ENCODE data around the gene GRIN2D. TPM values are rescaled to one million over a fixed set of nuclear protein-coding genes. Genes with fewer than 3 reads are reported as not detected.
A peak's percentile ranks its signal among the peaks of the same experiment; 100 is the strongest.

Gene GRIN2D
- total RNA-seq, 2 donors from 2014 or later, result 0.73 to 1.8 TPM

- Histone ChIP-seq H3K9me3 (no peaks in the 10 kb centered on the region), H3K36me3 (no peaks in the 10 kb centered on the region), H3K4me3 (peak overlapping the region in 1 of 2 donors; percentile 7), H3K4me1 (replicated peaks) (no peaks in the 10 kb centered on the region), H3K27me3 (replicated peaks; ENCODE audit: insufficient read depth) (peaks cover 2% of the 10 kb centered on the region), H3K27ac (no peak overlapping the region)
- WGBS, result 4% methylated on average over 38 of the region's 38 CpGs
- TF ChIP-seq POLR2A (IDR thresholded peaks at IDR 0.05) (no peak), POLR2AphosphoS5 (IDR thresholded peaks at IDR 0.05) (no peak)
- TF ChIP-seq, protein P1, sequence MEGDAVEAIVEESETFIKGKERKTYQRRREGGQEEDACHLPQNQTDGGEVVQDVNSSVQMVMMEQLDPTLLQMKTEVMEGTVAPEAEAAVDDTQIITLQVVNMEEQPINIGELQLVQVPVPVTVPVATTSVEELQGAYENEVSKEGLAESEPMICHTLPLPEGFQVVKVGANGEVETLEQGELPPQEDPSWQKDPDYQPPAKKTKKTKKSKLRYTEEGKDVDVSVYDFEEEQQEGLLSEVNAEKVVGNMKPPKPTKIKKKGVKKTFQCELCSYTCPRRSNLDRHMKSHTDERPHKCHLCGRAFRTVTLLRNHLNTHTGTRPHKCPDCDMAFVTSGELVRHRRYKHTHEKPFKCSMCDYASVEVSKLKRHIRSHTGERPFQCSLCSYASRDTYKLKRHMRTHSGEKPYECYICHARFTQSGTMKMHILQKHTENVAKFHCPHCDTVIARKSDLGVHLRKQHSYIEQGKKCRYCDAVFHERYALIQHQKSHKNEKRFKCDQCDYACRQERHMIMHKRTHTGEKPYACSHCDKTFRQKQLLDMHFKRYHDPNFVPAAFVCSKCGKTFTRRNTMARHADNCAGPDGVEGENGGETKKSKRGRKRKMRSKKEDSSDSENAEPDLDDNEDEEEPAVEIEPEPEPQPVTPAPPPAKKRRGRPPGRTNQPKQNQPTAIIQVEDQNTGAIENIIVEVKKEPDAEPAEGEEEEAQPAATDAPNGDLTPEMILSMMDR (IDR thresholded peaks at IDR 0.05), result no peak
- intact Hi-C loops (cut with DNase I), result no loop called here
- no peak for DNase-seq (ENCODE audit: low spot score)
These were observed 1.1 kb downstream of the GRIN2D start for GRCh38 chr19:48394331-48395169.

- H3K27ac ChIP-seq, result no peak overlapping the region
- no peak for DNase-seq (ENCODE audit: low spot score)
- no peak for TF ChIP-seq POLR2A (IDR thresholded peaks at IDR 0.05)
- TF ChIP-seq, protein P1 (IDR thresholded peaks at IDR 0.05), result no peak
- TF ChIP-seq POLR2AphosphoS5 (IDR thresholded peaks at IDR 0.05), result no peak
- no peaks in the 10 kb centered on the region for H3K4me1 ChIP-seq (replicated peaks)
- 11% methylated on average over 6 of the region's 6 CpGs for WGBS
- no peak overlapping the region for H3K4me3 ChIP-seq
- no peaks in the 10 kb centered on the region for H3K36me3 ChIP-seq
- intact Hi-C loops (cut with DNase I), result no loop called here
- H3K27me3 ChIP-seq (replicated peaks; ENCODE audit: insufficient read depth), result peaks cover 2% of the 10 kb centered on the region
- no peaks in the 10 kb centered on the region for H3K9me3 ChIP-seq
These were observed 1.6 kb downstream of the GRIN2D start for GRCh38 chr19:48395170-48395455.

- intact Hi-C loops (cut with DNase I), result no loop called here
- Histone ChIP-seq H3K9me3 (no peaks in the 10 kb centered on the region), H3K36me3 (no peaks in the 10 kb centered on the region), H3K4me1 (replicated peaks) (no peaks in the 10 kb centered on the region), H3K27ac (no peak overlapping the region), H3K27me3 (replicated peaks; ENCODE audit: insufficient read depth) (peaks cover 2% of the 10 kb centered on the region), H3K4me3 (no peak overlapping the region)
- 41% methylated on average over 6 of the region's 9 CpGs for WGBS
- TF ChIP-seq, protein P1 (IDR thresholded peaks at IDR 0.05), result no peak
- TF ChIP-seq POLR2A (IDR thresholded peaks at IDR 0.05), result no peak
- no peak for TF ChIP-seq POLR2AphosphoS5 (IDR thresholded peaks at IDR 0.05)
- DNase-seq (ENCODE audit: low spot score), result no peak
These were observed 2.0 kb downstream of the GRIN2D start for GRCh38 chr19:48395499-48395898.

DNA sequence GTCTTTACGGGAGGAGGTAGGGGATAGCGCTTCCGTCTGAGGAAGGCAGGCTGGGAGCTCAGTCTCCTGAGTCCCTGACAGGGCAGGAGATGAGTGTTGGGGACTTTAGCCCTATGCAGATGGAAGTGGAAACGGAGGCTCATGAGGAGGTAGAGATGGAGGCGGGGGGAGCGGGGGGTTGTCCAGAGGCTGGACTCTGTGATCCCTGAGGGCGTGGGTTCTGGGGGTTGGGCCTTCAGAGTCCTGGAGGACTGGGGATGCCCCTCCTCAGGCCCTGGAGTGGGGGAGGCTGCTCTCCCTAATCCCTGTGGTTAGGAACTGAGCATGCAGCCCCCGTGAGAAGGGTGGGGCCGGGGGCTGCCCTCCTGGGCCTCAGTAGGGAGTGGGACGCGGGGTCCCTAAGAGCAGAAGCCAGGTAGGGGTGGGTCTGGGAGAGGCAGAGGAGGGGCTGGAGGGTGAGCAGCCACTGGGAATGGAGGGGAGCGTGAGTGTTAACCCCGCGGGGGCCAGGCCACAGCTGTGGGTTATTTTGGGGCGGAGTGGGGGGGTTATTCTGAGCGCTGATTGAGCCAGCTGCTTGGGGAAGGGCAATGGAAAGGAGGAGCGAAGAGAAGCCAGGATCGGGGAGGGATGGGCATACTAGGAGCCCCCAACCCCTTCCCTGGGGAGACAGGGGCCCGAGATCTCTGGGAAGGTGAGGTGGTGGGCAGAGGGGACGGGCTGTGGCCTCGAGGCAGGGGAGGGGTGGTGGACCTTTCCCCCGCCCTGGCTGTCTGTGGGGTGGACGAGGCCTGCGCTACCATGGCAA is 2.8 kb downstream of the GRIN2D start:
- WGBS, result 66% methylated on average over 24 of the region's 24 CpGs
- no peak for DNase-seq (ENCODE audit: low spot score)
- TF ChIP-seq POLR2AphosphoS5 (IDR thresholded peaks at IDR 0.05) (no peak), POLR2A (IDR thresholded peaks at IDR 0.05) (no peak)
- TF ChIP-seq, protein P1 (IDR thresholded peaks at IDR 0.05), result no peak
- intact Hi-C loops (cut with DNase I), result no loop called here
- Histone ChIP-seq H3K9me3 (no peaks in the 10 kb centered on the region), H3K4me1 (replicated peaks) (no peaks in the 10 kb centered on the region), H3K36me3 (no peaks in the 10 kb centered on the region), H3K4me3 (no peak overlapping the region), H3K27ac (no peak overlapping the region), H3K27me3 (replicated peaks; ENCODE audit: insufficient read depth) (peaks cover 2% of the 10 kb centered on the region)
